AG04450 (cell line): ENCODE measurements around the gene ITGB4. TPM values are rescaled to one million over a fixed set of nuclear protein-coding genes. Genes with fewer than 3 reads are reported as not detected.

Experiments used
- CTCF ChIA-PET: fragments of 300-600, 350-600 bp; formaldehyde crosslinking; extraction: SDS; loops from one replicate; lab custom pipeline; 2022; ENCODE audit warnings: antibody characterized with exemption, inconsistent platforms; lab: Charles Lee
- POLR2A ChIA-PET: fragments of 350-600 bp; formaldehyde crosslinking; extraction: SDS; loops from one replicate; lab custom pipeline; 2021; ENCODE audit warnings: antibody characterized with exemption, inconsistent platforms; lab: Yijun Ruan, JAX
- DNase-seq: peaks from one replicate; pipeline ENCODE4 v3.0.0-alpha.2; 2011; ENCODE audit warnings: low read depth, low spot score
- H3K27ac ChIP-seq: one replicate; pipeline ENCODE4 v1.5.1; 2012; ENCODE audit warnings: low read depth, low read length, control low read depth
- H3K27me3 ChIP-seq: one replicate; pipeline ENCODE4 v1.6.0; 2012; ENCODE audit warnings: low read length; ENCODE audit not compliant: control insufficient read depth, insufficient read depth
- H3K4me3 ChIP-seq: 2 replicates; pipeline ENCODE4 v1.5.1; 2011; ENCODE audit warnings: mild to moderate bottlenecking, low read depth, low read length, control low read depth
- H3K9me3 ChIP-seq: 2 replicates; pipeline ENCODE4 v1.5.1; 2012; ENCODE audit warnings: low read length; ENCODE audit not compliant: control insufficient read depth, insufficient read depth
- polyA plus RNA-seq: library from polyadenylated mRNA; depleted of rRNA; stranded (reverse); fragments of >200 nt; gene quantifications from 2 replicates; pipeline ENCODE4 v1.2.3, GENCODE V29; 2011
- TF ChIP-seq, protein P1 (sequence below): IDR thresholded peaks from 2 replicates; pipeline ENCODE4 v1.5.1; 2011; ENCODE audit warnings: low read depth, low read length, control low read depth, inconsistent platforms

The ITGB4 gene
- polyA plus RNA-seq, 1 experiment = 0.31 TPM

DNA sequence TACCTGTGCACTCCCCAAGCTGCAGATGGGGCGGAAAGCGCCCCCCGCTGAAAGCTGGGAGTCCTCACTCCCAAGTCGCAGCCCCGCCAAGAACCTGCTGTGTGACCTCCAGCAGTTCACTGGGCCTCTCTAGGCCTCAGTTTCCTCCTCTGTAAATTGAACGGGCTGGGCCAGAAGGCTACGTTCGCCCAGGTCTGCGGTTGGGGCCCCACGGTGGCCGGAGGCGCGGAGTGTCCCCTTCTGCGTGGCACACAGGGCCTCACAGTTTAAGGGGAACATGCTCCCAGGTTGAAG is 43.1 kb downstream of the ITGB4 start:
- H3K27ac ChIP-seq = peak overlapping the region; percentile 31
- ChIA-PET CTCF (interaction anchor here (0.8 to 4.8 kb wide), 11 partner anchors 9 to 132 kb away, joined by 3 to 38 read pairs (median 7); partner anchors contain the start of gene SMIM5), POLR2A (interaction anchor here (1.2 to 4.8 kb wide), 4 partner anchors 11 to 144 kb away, joined by 3 to 53 read pairs (median 17); a partner anchor contains a TSS)
- no peaks in the 10 kb centered on the region; the same call in 1 of the 2 replicates for H3K9me3 ChIP-seq
- DNase-seq = no peak
- peaks cover 2% of the 10 kb centered on the region for H3K27me3 ChIP-seq
- TF ChIP-seq, protein P1, sequence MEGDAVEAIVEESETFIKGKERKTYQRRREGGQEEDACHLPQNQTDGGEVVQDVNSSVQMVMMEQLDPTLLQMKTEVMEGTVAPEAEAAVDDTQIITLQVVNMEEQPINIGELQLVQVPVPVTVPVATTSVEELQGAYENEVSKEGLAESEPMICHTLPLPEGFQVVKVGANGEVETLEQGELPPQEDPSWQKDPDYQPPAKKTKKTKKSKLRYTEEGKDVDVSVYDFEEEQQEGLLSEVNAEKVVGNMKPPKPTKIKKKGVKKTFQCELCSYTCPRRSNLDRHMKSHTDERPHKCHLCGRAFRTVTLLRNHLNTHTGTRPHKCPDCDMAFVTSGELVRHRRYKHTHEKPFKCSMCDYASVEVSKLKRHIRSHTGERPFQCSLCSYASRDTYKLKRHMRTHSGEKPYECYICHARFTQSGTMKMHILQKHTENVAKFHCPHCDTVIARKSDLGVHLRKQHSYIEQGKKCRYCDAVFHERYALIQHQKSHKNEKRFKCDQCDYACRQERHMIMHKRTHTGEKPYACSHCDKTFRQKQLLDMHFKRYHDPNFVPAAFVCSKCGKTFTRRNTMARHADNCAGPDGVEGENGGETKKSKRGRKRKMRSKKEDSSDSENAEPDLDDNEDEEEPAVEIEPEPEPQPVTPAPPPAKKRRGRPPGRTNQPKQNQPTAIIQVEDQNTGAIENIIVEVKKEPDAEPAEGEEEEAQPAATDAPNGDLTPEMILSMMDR = no peak
- H3K4me3 ChIP-seq = peak overlapping the region; percentile 70

GRCh38 chr17:75764711-75765421 is 43.6 kb downstream of the ITGB4 start, which contains the start of gene GALK1:
Gene GALK1, minus strand, starts transcription at chr17:75765192. Its CDS starts 56 bp downstream, at chr17:75765136.
- ChIA-PET POLR2A (interaction anchor here (0.7 to 4.8 kb wide), 6 partner anchors 10 to 337 kb away, joined by 3 to 53 read pairs (median 8); a partner anchor contains a TSS), CTCF (interaction anchor here (0.8 to 4.8 kb wide), 12 partner anchors 9 to 132 kb away, joined by 3 to 38 read pairs (median 6); partner anchors contain the start of gene SMIM5)
- no peak for DNase-seq
- TF ChIP-seq, protein P1 = peak; percentile 65
- peak within 1 kb of the TSS; percentile 70 for H3K4me3 ChIP-seq
- H3K27me3 ChIP-seq = peaks cover 4% of the 10 kb centered on the region
- H3K27ac ChIP-seq = peak within 1 kb of the TSS; percentile 31
- H3K9me3 ChIP-seq = no peaks in the 10 kb centered on the region; the same call in 1 of the 2 replicates

- TF ChIP-seq, protein P1 = no peak
- ChIA-PET POLR2A (interaction anchor here (0.7 to 4.8 kb wide), 3 partner anchors 9 to 338 kb away, joined by 5 to 53 read pairs (median 22); a partner anchor contains a TSS), CTCF (interaction anchor here (0.7 to 4.8 kb wide), 6 partner anchors 10 to 61 kb away, joined by 4 to 38 read pairs (median 8); no protein-coding TSS in a partner anchor)
- H3K27ac ChIP-seq = peak overlapping the region; percentile 21
- no peak overlapping the region for H3K4me3 ChIP-seq
- H3K9me3 ChIP-seq = no peaks in the 10 kb centered on the region; the same call in 1 of the 2 replicates
- H3K27me3 ChIP-seq = peaks cover 4% of the 10 kb centered on the region
- no peak for DNase-seq
These were observed 44.7 kb downstream of the ITGB4 start for GRCh38 chr17:75765981-75766380.

- Histone ChIP-seq H3K27me3 (peaks cover 4% of the 10 kb centered on the region), H3K27ac (no peak overlapping the region), H3K9me3 (no peaks in the 10 kb centered on the region; the same call in 1 of the 2 replicates), H3K4me3 (no peak overlapping the region)
- CTCF ChIA-PET = no interaction called here
- TF ChIP-seq, protein P1 = no peak
- POLR2A ChIA-PET = interaction anchor here (0.6 to 1.2 kb wide), 2 partner anchors 12 to 145 kb away, joined by 3 to 5 read pairs; no protein-coding TSS in a partner anchor
- no peak for DNase-seq
These were observed 46.6 kb downstream of the ITGB4 start for GRCh38 chr17:75767881-75768280.

- no peaks in the 10 kb centered on the region; the same call in 1 of the 2 replicates for H3K9me3 ChIP-seq
- TF ChIP-seq, protein P1 = no peak
- POLR2A ChIA-PET = interaction anchor here (2.0 kb wide), 1 partner anchor 11 kb away, joined by 21 read pairs; no protein-coding TSS in a partner anchor
- no peak overlapping the region for H3K4me3 ChIP-seq
- CTCF ChIA-PET = interaction anchor here (1.0 kb wide), 1 partner anchor 22 kb away, joined by 3 read pairs; no protein-coding TSS in a partner anchor
- H3K27ac ChIP-seq = no peak overlapping the region
- DNase-seq = no peak
- H3K27me3 ChIP-seq = peaks cover 4% of the 10 kb centered on the region
These were observed 48.3 kb downstream of the ITGB4 start for GRCh38 chr17:75769536-75769935.
